K562 (cell line): ENCODE results near the gene FEM1B. TPM values are rescaled to one million over a fixed set of nuclear protein-coding genes. Genes with fewer than 3 reads are reported as not detected.

Experiments used
- BCOR ChIP-seq: fragments of 450-650 bp; IDR thresholded peaks from 2 replicates; pipeline ENCODE4 v1.6.1; 2016
- CREB3 ChIP-seq: fragments of 450-650 bp; conservative IDR thresholded peaks from 2 replicates; pipeline ENCODE4 v1.6.1; 2016; ENCODE audit warnings: missing genetic modification characterization, low read depth, mild to moderate bottlenecking, missing compliant biosample characterization, moderate library complexity
- KDM1A ChIP-seq, 2 experiments: fragments of 450-650 bp; IDR thresholded peaks; 2 replicates each; pipeline ENCODE4 v1.6.1; 2016; ENCODE audit warnings: mild to moderate bottlenecking in 2 of 2
- NCOA4 ChIP-seq: fragments of 450-650 bp; IDR thresholded peaks from 2 replicates; pipeline ENCODE4 v1.6.1; 2018; ENCODE audit warnings: mild to moderate bottlenecking; ENCODE audit not compliant: partially characterized antibody
- NR2C1 ChIP-seq, 2 experiments: fragments of 450-650 bp; IDR thresholded peaks; 2 replicates each; pipeline ENCODE4 v1.6.1; 2017; ENCODE audit warnings: mild to moderate bottlenecking in 2 of 2, antibody characterized with exemption in 1 of 2, inconsistent platforms in 1 of 2, missing compliant biosample characterization in 1 of 2, missing genetic modification characterization in 1 of 2
- OTX1 ChIP-seq: fragments of 450-650 bp; formaldehyde crosslinking; IDR thresholded peaks from 2 replicates; pipeline ENCODE4 v1.4.0; 2022; ENCODE audit warnings: mild to moderate bottlenecking
- RBM25 ChIP-seq: fragments of 200-400 bp; formaldehyde crosslinking; IDR thresholded peaks from 2 replicates; pipeline ENCODE4 v1.6.1; 2018; ENCODE audit warnings: low read length, low read depth, moderate library complexity; ENCODE audit not compliant: severe bottlenecking
- SPI1 ChIP-seq: IDR thresholded peaks from 2 replicates; pipeline ENCODE4 v1.6.1; 2011; ENCODE audit warnings: low read depth, low read length, control low read depth, borderline replicate concordance
- TOE1 ChIP-seq, 2 experiments: fragments of 450-650 bp in 1 of 2; sonication (generic) in 1 of 2; formaldehyde crosslinking in 1 of 2; IDR thresholded peaks; 2 replicates each; pipeline versions ENCODE4 v1.7.1 to v1.8.0; 2016 to 2022; ENCODE audit warnings: borderline replicate concordance in 2 of 2, mild to moderate bottlenecking in 2 of 2, antibody characterized with exemption in 1 of 2, inconsistent platforms in 1 of 2, low read depth in 1 of 2, missing genetic modification reagents in 1 of 2, moderate library complexity in 1 of 2
- ZBTB40 ChIP-seq, 2 experiments: fragments of 450-650 bp in 1 of 2; sonication (generic) in 1 of 2; formaldehyde crosslinking in 1 of 2; IDR thresholded peaks; 2 replicates each; pipeline versions ENCODE4 v1.7.1 to v1.9.0; 2016 to 2022; ENCODE audit warnings: inconsistent platforms in 1 of 2, mild to moderate bottlenecking in 1 of 2, missing genetic modification reagents in 1 of 2
- ZFP36 ChIP-seq: fragments of 150-350 bp; IDR thresholded peaks from 2 replicates; pipeline ENCODE4 v1.6.1; 2018; ENCODE audit warnings: low read length, low read depth; ENCODE audit not compliant: partially characterized antibody
- ZKSCAN1 ChIP-seq: fragments of 150-350 bp; IDR thresholded peaks from 2 replicates; pipeline ENCODE4 v1.6.1; 2016; ENCODE audit warnings: low read depth, low read length
- polyA plus RNA-seq, 8 experiments: library from polyadenylated mRNA; depleted of rRNA in 4 of 8; stranded (reverse) in 5 of 8; unstranded in 3 of 8; fragments of >200 nt; fragmentation: Nextera tagmentation in 2 of 8; fragmentation: Illumina TruSeq in 1 of 8; extraction: Ambion mirVana in 2 of 8; extraction: Trizol in 1 of 8; gene quantifications; 2 replicates each; pipeline versions ENCODE4 v1.2.1 to v1.2.3, GENCODE V29; 2011 to 2014; ENCODE audit warnings: inconsistent platforms in 1 of 8, missing spikeins in 1 of 8
- total RNA-seq, 7 experiments: library from RNA; depleted of rRNA in 6 of 7; stranded (reverse); fragments of >200 nt in 6 of 7; fragmentation: Illumina TruSeq in 2 of 7; extraction: Trizol in 2 of 7; gene quantifications; 2 replicates each; pipeline versions ENCODE4 v1.2.1 to v1.2.3, GENCODE V29; 2011 to 2021; ENCODE audit warnings: low replicate concordance in 1 of 7

The FEM1B gene
- total and polyA plus RNA-seq, 9 of the 15 experiments (the other 6 are each of a cell fraction or from before 2014, with no cell fraction given) = 5.9 to 61.6 (median 20.1) TPM

- TF ChIP-seq ZBTB40 (IDR thresholded peaks at IDR 0.05) (no peak), ZBTB40 (CRISPR knock-in tag; IDR thresholded peaks at IDR 0.05) (no peak), CREB3 (tag) (no peak), SPI1 (0 out of 2 replicates have a peak, but pooled peaks have one; percentile 24), NCOA4 (peak; percentile 28), KDM1A (IDR thresholded peaks at IDR 0.05) (peak; percentile 43 to 59; a peak in 3 of 4 replicates), ZKSCAN1 (peak; percentile 55), ZFP36 (peak; percentile 99), BCOR (peak; percentile 86), OTX1 (CRISPR knock-in tag) (no peak), RBM25 (peak; percentile 85), NR2C1 (IDR thresholded peaks at IDR 0.05) (peak; percentile 27; the same call in 1 of the 2 replicates), NR2C1 (tag; IDR thresholded peaks at IDR 0.05) (0 out of 2 replicates have a peak, but pooled peaks have one; percentile 34), TOE1 (IDR thresholded peaks at IDR 0.05; ENCODE audit: borderline replicate concordance) (0 out of 2 replicates have a peak, but pooled peaks have one; percentile 35), TOE1 (CRISPR knock-in tag; IDR thresholded peaks at IDR 0.05; ENCODE audit: borderline replicate concordance, low read depth) (no peak)
Measured at GRCh38 chr15:68279779-68280753, 2.5 kb downstream of the FEM1B start (continued).
